Large intestine (tissue), 3 donors: ENCODE data around the gene EPB41L4B. TPM values are rescaled to one million over a fixed set of nuclear protein-coding genes. Genes with fewer than 3 reads are reported as not detected.

Experiments used
- DNase-seq, 2 donors: peaks; one replicate each; pipeline versions ENCODE4 v3.0.0 to v3.0.0-alpha.2; 2013
- H3K27ac ChIP-seq: one replicate; pipeline ENCODE4 v1.5.1; 2013; ENCODE audit warnings: low read length
- H3K27me3 ChIP-seq: 2 replicates; pipeline ENCODE4 v1.6.1; 2013; ENCODE audit warnings: low read length; ENCODE audit not compliant: control insufficient read depth, insufficient read depth
- H3K36me3 ChIP-seq: 2 replicates; pipeline ENCODE4 v1.6.1; 2013; ENCODE audit warnings: low read length; ENCODE audit not compliant: control insufficient read depth, insufficient read depth
- H3K4me1 ChIP-seq: one replicate; pipeline ENCODE4 v1.6.1; 2013; ENCODE audit warnings: low read length; ENCODE audit not compliant: control insufficient read depth, insufficient read depth
- H3K4me3 ChIP-seq: one replicate; pipeline ENCODE4 v1.5.1; 2013; ENCODE audit warnings: low read length
- H3K9me3 ChIP-seq: one replicate; pipeline ENCODE4 v1.6.1; 2013; ENCODE audit warnings: mild to moderate bottlenecking, low read depth, low read length, moderate library complexity; ENCODE audit not compliant: control insufficient read depth
- WGBS: methylation state at CpG from one replicate; pipeline ENCODE4 v1.1.5; 2013; ENCODE audit warnings: low lambda C conversion rate; ENCODE audit not compliant: insufficient coverage; 5-methylcytosine and 5-hydroxymethylcytosine counted together
- polyA plus RNA-seq: library from polyadenylated mRNA; unstranded; fragments of 120-200 nt; gene quantifications from one replicate; pipeline ENCODE4 v1.2.1, GENCODE V29; 2013

Gene EPB41L4B
- polyA plus RNA-seq, 1 donor, result 35.5 TPM

DNA sequence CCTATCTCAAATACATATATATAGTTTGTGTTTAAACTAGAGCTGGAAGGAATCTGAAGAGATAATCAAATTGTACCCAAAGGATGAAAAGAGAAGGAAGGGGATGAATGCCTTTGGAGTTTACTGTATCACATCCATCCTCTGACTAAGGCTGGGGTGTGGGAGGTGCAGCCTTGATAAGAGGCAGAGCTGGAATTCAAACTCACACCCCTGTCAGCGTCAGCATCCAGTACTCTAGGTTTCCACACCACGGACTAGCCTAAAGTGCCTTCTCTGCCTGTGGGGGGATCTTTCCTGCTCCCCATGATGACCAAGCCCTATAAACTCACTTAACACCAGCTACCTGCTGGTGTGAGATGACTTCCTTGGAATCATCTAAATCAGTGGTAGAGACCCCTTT, 48.1 kb downstream of the EPB41L4B start:
- DNase-seq, result no peak
- Histone ChIP-seq H3K4me1 (no peaks in the 10 kb centered on the region), H3K9me3 (no peaks in the 10 kb centered on the region), H3K36me3 (no peaks in the 10 kb centered on the region), H3K27ac (no peak overlapping the region), H3K27me3 (no peaks in the 10 kb centered on the region), H3K4me3 (no peak overlapping the region)
- no CpG with 5 or more reads among the region's 2 CpGs for WGBS

DNA sequence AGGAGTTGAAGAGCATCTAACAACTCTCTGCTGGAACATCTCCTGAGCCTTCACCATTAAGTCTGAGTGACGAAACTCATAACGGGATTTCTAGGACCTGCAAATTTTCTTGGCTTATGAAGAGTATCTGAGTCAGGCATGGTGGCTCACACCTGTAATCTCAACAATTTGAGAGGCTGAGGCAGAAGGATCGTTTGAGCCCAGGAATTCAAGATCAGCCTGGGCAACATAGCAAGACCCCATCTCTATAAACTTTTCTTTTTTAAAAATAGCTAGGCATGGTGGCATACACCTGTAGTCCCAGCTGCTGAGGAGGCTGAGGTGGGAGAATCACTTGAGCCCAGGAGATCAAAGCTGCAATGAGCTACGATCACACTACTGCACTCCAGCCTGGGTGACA, 48.8 kb downstream of the EPB41L4B start:
- no CpG with 5 or more reads among the region's 4 CpGs for WGBS
- H3K4me3 ChIP-seq, result no peak overlapping the region
- DNase-seq, result no peak
- no peaks in the 10 kb centered on the region for H3K4me1 ChIP-seq
- no peak overlapping the region for H3K27ac ChIP-seq
- no peaks in the 10 kb centered on the region for H3K27me3 ChIP-seq
- peaks cover 4% of the 10 kb centered on the region for H3K36me3 ChIP-seq
- no peaks in the 10 kb centered on the region for H3K9me3 ChIP-seq

DNA sequence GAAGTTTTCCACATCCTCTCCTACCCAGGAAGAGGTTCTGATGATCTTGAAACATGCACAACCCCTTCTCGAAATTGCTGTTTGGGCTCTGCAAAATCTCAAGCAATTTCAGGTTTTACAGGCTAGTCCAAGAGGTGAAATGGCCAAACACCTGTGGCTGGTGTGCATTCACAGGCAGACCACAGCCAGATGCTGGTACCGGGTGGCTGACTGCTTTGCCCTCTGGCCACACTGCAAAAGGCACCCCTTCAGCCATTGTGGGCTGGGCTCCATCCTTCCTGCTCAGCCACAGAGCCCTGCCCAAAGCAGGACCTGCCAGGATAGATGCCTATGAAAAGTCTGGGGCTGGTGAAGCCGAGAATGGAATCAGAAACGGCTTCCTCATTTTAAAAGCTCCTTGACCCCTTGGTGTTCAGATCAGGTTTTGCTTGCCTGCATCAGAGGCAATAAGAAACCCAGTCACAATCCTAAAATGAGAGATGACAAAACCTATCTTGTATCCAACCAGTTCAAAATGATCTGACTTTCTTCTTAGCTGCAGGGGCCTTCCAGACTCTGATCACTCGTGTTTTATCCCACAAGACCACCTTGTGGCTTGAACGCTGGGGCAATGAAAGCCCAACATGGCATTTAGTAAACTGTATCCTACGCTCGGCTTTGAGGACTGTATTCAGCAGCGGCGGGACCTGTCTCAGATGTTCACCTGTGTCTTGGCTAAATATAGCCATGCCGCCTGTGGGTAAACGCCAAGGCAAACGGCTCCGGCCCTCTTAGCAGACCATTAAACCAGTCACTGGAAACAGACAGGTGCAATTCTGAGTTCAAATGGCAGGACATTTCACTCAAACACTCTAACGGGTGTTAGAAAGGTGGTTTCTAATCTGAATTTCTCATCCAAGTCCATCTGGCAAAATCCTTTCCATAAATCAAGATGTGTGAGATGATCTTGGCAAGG, 49.6 kb downstream of the EPB41L4B start:
- no CpG with 5 or more reads among the region's 15 CpGs for WGBS
- Histone ChIP-seq H3K9me3 (no peaks in the 10 kb centered on the region), H3K4me1 (no peaks in the 10 kb centered on the region), H3K27me3 (no peaks in the 10 kb centered on the region), H3K4me3 (no peak overlapping the region), H3K36me3 (peaks cover 4% of the 10 kb centered on the region), H3K27ac (no peak overlapping the region)
- no peak for DNase-seq

DNA sequence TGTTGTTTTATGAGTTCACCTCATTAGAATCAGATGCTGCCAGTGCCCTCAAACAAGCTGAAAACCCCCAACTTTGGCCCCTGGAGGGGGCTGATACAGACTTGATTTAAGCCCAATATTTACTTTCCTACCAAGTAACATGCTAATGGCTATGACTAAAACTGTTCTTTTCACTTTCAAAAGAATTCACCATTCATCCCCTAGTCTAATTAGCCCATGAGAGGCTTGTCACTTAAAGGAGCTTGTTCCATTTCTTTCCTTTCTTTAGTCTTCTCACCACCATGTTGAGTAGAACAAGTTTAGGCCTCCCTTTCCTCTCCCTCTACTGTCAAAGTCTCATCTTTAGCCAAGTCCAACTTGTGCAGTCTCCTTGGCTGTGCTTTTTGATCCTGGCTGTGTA, 50.4 kb downstream of the EPB41L4B start:
- H3K9me3 ChIP-seq, result no peaks in the 10 kb centered on the region
- H3K36me3 ChIP-seq, result peaks cover 4% of the 10 kb centered on the region
- H3K27me3 ChIP-seq, result no peaks in the 10 kb centered on the region
- no peak for DNase-seq
- no peak overlapping the region for H3K4me3 ChIP-seq
- H3K27ac ChIP-seq, result no peak overlapping the region
- no peaks in the 10 kb centered on the region for H3K4me1 ChIP-seq

DNA sequence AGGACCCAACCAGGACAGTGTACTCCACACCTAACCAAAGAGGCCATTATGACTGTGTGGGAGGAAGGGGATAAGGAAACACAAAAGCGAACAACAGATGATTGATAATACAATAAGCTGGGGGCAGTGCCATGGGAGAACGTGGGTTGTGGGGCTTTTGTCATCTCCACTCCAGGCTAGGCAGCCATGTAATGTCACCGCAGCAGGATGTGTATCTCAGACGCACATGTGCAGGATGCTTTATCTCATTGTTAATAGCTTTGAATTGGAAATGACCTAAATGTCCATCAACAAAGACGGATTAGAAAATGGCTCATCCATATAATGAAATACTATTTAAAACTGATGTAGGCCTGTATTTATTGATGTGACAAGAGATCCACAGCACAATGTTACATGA, 51.0 kb downstream of the EPB41L4B start:
- Histone ChIP-seq H3K36me3 (peaks cover 4% of the 10 kb centered on the region), H3K9me3 (no peaks in the 10 kb centered on the region), H3K27me3 (no peaks in the 10 kb centered on the region), H3K4me3 (no peak overlapping the region), H3K4me1 (no peaks in the 10 kb centered on the region), H3K27ac (no peak overlapping the region)
- DNase-seq, result no peak
- 70% methylated on average over 2 of the region's 5 CpGs for WGBS

DNA sequence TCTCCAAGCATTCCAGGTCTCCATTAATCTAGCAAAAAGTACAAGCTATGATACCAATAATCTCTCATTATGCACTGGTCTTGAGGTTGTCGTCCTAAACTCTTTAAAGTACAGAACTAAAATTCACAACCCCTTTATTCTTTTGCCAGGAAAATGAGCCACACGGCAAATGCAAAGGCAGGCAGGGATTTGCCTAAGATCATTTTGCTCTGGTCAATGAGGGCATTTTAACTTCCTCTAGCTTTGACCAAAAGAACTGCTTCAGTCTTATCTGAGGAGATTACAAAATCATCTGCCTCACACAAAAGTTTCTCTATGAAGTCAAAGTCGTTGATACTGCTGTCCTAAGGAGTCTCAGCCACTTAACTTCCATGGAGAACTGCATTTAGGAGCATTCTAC, 51.8 kb downstream of the EPB41L4B start:
- H3K9me3 ChIP-seq, result no peaks in the 10 kb centered on the region
- no peak overlapping the region for H3K4me3 ChIP-seq
- H3K4me1 ChIP-seq, result no peaks in the 10 kb centered on the region
- no peak for DNase-seq
- H3K36me3 ChIP-seq, result peaks cover 4% of the 10 kb centered on the region
- no peaks in the 10 kb centered on the region for H3K27me3 ChIP-seq
- no peak overlapping the region for H3K27ac ChIP-seq
- WGBS, result 100% methylated on average over 1 of the region's 3 CpGs

DNA sequence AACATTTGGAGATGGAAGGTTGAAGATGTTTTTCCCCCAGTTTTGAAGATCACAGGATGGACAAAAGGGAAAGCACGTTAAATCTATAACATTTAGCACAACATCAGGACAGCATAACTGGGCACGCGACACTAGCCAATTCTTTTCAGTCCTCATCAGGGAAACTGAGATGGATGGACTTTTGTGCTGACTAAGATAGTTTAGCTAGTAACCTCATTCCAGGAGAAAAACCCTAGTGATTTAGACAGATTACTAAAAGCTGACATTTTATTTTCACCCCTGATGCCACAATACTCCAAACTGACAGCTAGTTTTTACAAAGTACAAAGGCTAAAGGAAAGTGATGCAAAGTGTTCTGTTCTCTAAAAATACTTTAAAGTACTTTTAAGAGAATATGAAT, 53.3 kb downstream of the EPB41L4B start:
- WGBS, result no CpG with 5 or more reads among the region's 3 CpGs
- no peaks in the 10 kb centered on the region for H3K27me3 ChIP-seq
- H3K9me3 ChIP-seq, result no peaks in the 10 kb centered on the region
- no peak for DNase-seq
- no peaks in the 10 kb centered on the region for H3K4me1 ChIP-seq
- peaks cover 4% of the 10 kb centered on the region for H3K36me3 ChIP-seq
- no peak overlapping the region for H3K27ac ChIP-seq
- no peak overlapping the region for H3K4me3 ChIP-seq

DNA sequence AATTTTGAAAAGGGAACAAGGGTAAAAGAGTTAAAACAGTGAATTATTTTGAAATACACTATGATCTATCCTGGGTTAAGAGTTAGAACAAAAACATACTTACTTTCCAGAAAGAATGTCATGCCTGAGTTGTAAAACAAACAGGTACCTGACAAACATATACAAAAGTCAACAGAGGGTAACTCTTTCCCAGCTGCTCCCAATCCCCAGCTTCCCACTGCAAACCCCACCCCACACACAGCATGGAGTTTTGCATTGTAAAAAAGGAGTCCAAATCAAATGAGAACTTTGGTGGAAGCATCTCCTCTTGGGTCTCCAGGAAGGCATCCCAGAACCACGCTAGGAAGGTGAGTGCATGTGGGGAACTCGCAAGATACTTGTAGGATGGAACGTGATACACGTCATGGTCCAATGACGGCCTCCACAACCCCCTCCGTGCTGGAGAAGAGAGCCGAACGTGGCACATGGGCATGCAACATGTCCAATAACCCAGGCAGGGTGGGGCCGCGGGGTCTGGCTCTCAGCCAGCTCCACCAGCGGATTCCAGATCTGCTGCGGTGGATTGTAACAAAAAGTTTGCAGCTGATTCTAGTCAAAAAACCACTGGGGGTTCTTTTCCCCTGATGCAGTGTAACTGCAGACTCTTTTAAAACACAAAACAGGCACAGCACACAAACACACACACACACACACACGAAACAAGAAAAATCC, 55.8 kb downstream of the EPB41L4B start:
- H3K4me3 ChIP-seq, result no peak overlapping the region
- peaks cover 4% of the 10 kb centered on the region for H3K36me3 ChIP-seq
- H3K4me1 ChIP-seq, result no peaks in the 10 kb centered on the region
- 71% methylated on average over 1 of the region's 13 CpGs for whole genome bisulfite sequencing
- H3K27me3 ChIP-seq, result no peaks in the 10 kb centered on the region
- H3K9me3 ChIP-seq, result no peaks in the 10 kb centered on the region
- no peak for DNase-seq
- no peak overlapping the region for H3K27ac ChIP-seq

DNA sequence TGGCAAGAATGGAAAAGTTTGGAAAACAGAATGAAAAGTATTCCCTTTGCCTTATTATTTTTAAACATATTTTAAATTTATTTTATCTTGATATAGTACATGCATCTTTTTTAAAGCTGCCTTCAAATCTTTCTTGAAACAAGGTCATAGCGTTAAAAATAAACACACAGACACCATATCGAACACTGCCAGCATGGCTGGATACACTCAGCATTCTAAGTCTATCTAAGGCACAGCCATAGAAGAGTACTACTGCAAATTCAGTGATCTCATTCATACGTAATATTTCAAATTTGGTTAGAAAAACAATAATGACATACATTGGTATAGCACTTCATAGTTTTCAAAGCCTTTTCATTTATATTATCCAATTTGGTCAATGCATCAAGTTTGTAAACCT, 57.5 kb downstream of the EPB41L4B start:
- no peak overlapping the region for H3K4me3 ChIP-seq
- no peaks in the 10 kb centered on the region for H3K4me1 ChIP-seq
- H3K27ac ChIP-seq, result no peak overlapping the region
- H3K9me3 ChIP-seq, result no peaks in the 10 kb centered on the region
- H3K27me3 ChIP-seq, result no peaks in the 10 kb centered on the region
- 100% methylated on average over 2 of the region's 3 CpGs for WGBS
- peaks cover 4% of the 10 kb centered on the region for H3K36me3 ChIP-seq
- no peak for DNase-seq

DNA sequence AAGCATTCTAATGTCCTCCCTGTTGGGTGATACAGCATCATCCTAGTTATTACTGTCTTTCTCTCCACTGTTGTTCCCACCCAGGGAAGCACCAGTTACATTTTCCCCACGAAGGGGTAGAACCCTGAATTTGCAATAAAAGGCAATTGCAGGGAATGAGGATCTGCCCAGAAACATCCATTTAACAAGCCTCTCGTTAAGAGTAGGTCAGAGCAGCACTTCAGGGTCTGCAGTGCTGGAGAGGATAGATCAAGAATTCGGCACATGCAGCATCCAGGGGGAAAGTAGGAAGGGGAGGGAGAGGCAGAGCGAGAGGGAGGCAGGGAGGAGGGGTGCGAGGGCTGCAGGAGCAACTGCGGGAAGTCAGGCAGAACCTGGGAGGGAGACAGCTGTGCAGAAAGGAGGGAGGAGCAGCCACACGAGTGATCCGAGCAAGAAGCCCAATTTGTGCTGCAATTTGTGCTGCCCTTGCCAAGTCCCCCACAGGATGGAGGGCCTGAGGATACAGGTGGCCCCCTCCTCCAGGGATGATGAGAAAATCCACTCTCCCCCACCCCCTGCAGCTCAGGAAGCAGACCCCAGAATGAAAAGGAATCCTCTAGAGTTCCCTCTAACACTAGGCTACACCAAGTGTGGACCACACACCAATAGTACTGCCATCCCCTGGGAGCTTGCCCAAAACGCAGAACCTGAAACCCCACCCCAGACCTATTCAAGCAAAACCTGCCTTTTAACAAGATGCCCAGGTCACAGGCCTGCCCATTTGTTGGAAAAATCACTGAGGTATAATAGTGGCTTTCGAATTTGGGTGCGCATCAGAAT, 62.2 kb downstream of the EPB41L4B start:
- H3K9me3 ChIP-seq, result no peaks in the 10 kb centered on the region
- H3K4me1 ChIP-seq, result no peaks in the 10 kb centered on the region
- H3K36me3 ChIP-seq, result peaks cover 7% of the 10 kb centered on the region
- H3K27ac ChIP-seq, result no peak overlapping the region
- DNase-seq, result no peak
- no peaks in the 10 kb centered on the region for H3K27me3 ChIP-seq
- H3K4me3 ChIP-seq, result no peak overlapping the region
- no CpG with 5 or more reads among the region's 11 CpGs for WGBS
